HUDEP-2 (cell line): ENCODE measurements around the gene ZFYVE28.
"Not testable (repeated sequence)": the region's sequence is repeated elsewhere in the genome, so short reads cannot be mapped to it uniquely, and the experiment has no call there.

Experiments
- DNase-seq, 76 experiments: peaks; one replicate each; lab custom pipeline; 2025; ENCODE audit not compliant: unreplicated experiment in 76 of 76; lab: John Stamatoyannopoulos, UW

Gene ZFYVE28

GRCh38 chr4:2394528-2394927 is 23.9 kb downstream of the ZFYVE28 start:
- DNase-seq, result no peak

GRCh38 chr4:2393353-2394270 is 24.8 kb downstream of the ZFYVE28 start:
- peak in 4 of 76 experiments; percentile 5 to 34 (median 12) for DNase-seq

- no peak for DNase-seq
Observed at GRCh38 chr4:2390784-2391421, 27.5 kb downstream of the ZFYVE28 start.

- no peak for DNase-seq
Observed at GRCh38 chr4:2390146-2390545, 28.3 kb downstream of the ZFYVE28 start.

- no peak for DNase-seq
Observed at GRCh38 chr4:2389691-2390090, 28.8 kb downstream of the ZFYVE28 start.

GRCh38 chr4:2388429-2389182 is 29.8 kb downstream of the ZFYVE28 start:
- no peak for DNase-seq

GRCh38 chr4:2387829-2388228 is 30.6 kb downstream of the ZFYVE28 start:
- DNase-seq, result no peak

- no peak for DNase-seq
Observed at GRCh38 chr4:2387218-2387617, 31.2 kb downstream of the ZFYVE28 start.

GRCh38 chr4:2386717-2387116 is 31.7 kb downstream of the ZFYVE28 start:
- no peak for DNase-seq

GRCh38 chr4:2385516-2385915 is 32.9 kb downstream of the ZFYVE28 start:
- no peak for DNase-seq

GRCh38 chr4:2384245-2384644 is 34.2 kb downstream of the ZFYVE28 start:
- DNase-seq, result no peak

- DNase-seq, result no peak
Observed at GRCh38 chr4:2383760-2384159, 34.7 kb downstream of the ZFYVE28 start.

- DNase-seq, result peak in 8 of 76 experiments; percentile 12 to 43 (median 27)
Observed at GRCh38 chr4:2383220-2383631, 35.2 kb downstream of the ZFYVE28 start.

GRCh38 chr4:2382769-2383202 is 35.7 kb downstream of the ZFYVE28 start:
- DNase-seq, result not testable (repeated sequence)

GRCh38 chr4:2380589-2380988 is 37.9 kb downstream of the ZFYVE28 start:
- DNase-seq, result not testable (repeated sequence)

GRCh38 chr4:2378898-2379297 is 39.5 kb downstream of the ZFYVE28 start:
- DNase-seq, result no peak

- DNase-seq, result no peak
Observed at GRCh38 chr4:2378401-2378800, 40.0 kb downstream of the ZFYVE28 start.

GRCh38 chr4:2377241-2377640 is 41.2 kb downstream of the ZFYVE28 start:
- no peak for DNase-seq

GRCh38 chr4:2375427-2375826 is 43.0 kb downstream of the ZFYVE28 start:
- peak in 14 of 76 experiments; percentile 7 to 34 (median 20) for DNase-seq

- DNase-seq, result no peak
Observed at GRCh38 chr4:2373532-2373931, 44.9 kb downstream of the ZFYVE28 start.

- DNase-seq, result no peak
Observed at GRCh38 chr4:2372488-2373030, 45.9 kb downstream of the ZFYVE28 start.
